ENCODE data around the gene CHST1.
A peak's percentile ranks its signal among the peaks of the same experiment; 100 is the strongest.

Gene CHST1

GRCh38 chr11:45665206-45665932 lies at the start of gene CHST1:
CHST1 (minus strand) TSS chr11:45665622; CDS start chr11:45650923, 14,699 bp downstream.
- DNase-seq: no peak

- DNase-seq: no peak
These were observed 48.2 kb upstream of the CHST1 start for GRCh38 chr11:45713573-45713972.

GRCh38 chr11:45710561-45710960 lies 45.1 kb upstream of the CHST1 start:
- DNase-seq: no peak

- DNase-seq: no peak
These were observed 43.7 kb upstream of the CHST1 start for GRCh38 chr11:45708887-45709663.

GRCh38 chr11:45704635-45705034 lies 39.2 kb upstream of the CHST1 start:
- DNase-seq: no peak

GRCh38 chr11:45704133-45704532 lies 38.7 kb upstream of the CHST1 start:
- no peak for DNase-seq

- no peak for DNase-seq
These were observed 37.1 kb upstream of the CHST1 start for GRCh38 chr11:45702511-45702910.

- no peak for DNase-seq
These were observed 33.5 kb upstream of the CHST1 start for GRCh38 chr11:45698777-45699497.

GRCh38 chr11:45692808-45693453 lies 27.5 kb upstream of the CHST1 start:
- peak; percentile 30 for DNase-seq

- DNase-seq: no peak
These were observed 23.1 kb upstream of the CHST1 start for GRCh38 chr11:45688472-45689033.

GRCh38 chr11:45687836-45688235 lies 22.4 kb upstream of the CHST1 start:
- DNase-seq: no peak

- no peak for DNase-seq
These were observed 20.6 kb upstream of the CHST1 start for GRCh38 chr11:45685964-45686537.

- DNase-seq: no peak
These were observed 19.0 kb upstream of the CHST1 start for GRCh38 chr11:45684440-45684839.

GRCh38 chr11:45683271-45684058 lies 18.0 kb upstream of the CHST1 start:
- DNase-seq: no peak

- DNase-seq: no peak
These were observed 14.4 kb upstream of the CHST1 start for GRCh38 chr11:45679806-45680205.

GRCh38 chr11:45678976-45679375 lies 13.6 kb upstream of the CHST1 start:
- DNase-seq: no peak

GRCh38 chr11:45677770-45678512 lies 12.5 kb upstream of the CHST1 start:
- no peak for DNase-seq

GRCh38 chr11:45676522-45677095 lies 11.2 kb upstream of the CHST1 start:
- no peak for DNase-seq

- DNase-seq: no peak
These were observed 10.2 kb upstream of the CHST1 start for GRCh38 chr11:45675646-45676045.

- DNase-seq: no peak
These were observed 9.2 kb upstream of the CHST1 start for GRCh38 chr11:45674481-45675190.

Measured in MV-4-11 (cell line).